Central memory CD8-positive, alpha-beta T cell (primary cell): ENCODE measurements around the gene FSTL4.
A peak's percentile ranks its signal among the peaks of the same experiment; 100 is the strongest.
"Not testable (repeated sequence)": the region's sequence is repeated elsewhere in the genome, so short reads cannot be mapped to it uniquely, and the experiment has no call there.

Experiments
- ATAC-seq: fragments of 150-1000 bp; cut with Tn5 transposase; replicated peaks from 2 replicates; pipeline ENCODE4 v1.10.0; 2022; ENCODE audit warnings: mild to moderate bottlenecking, moderate FRiP score, moderate number of reproducible peaks; ENCODE audit not compliant: poor library complexity, severe bottlenecking; ENCODE audit errors: extremely low read depth
- DNase-seq, 2 donors: peaks; one replicate each; pipeline ENCODE4 v3.0.0; 2021; ENCODE audit warnings: low spot score in 2 of 2
- H3K27ac Mint-ChIP-seq: one replicate; pipeline ENCODE4 v1.8.0; 2022; ENCODE audit warnings: low read depth, mild to moderate bottlenecking, moderate library complexity, mixed read lengths
- H3K27me3 Mint-ChIP-seq: one replicate; pipeline ENCODE4 v1.8.0; 2022; ENCODE audit warnings: mixed read lengths
- H3K36me3 Mint-ChIP-seq: one replicate; pipeline ENCODE4 v1.8.0; 2022; ENCODE audit warnings: mild to moderate bottlenecking, moderate library complexity, mixed read lengths; ENCODE audit not compliant: insufficient read depth
- H3K4me1 Mint-ChIP-seq: one replicate; pipeline ENCODE4 v1.8.0; 2022; ENCODE audit warnings: mixed read lengths
- H3K4me3 Mint-ChIP-seq: one replicate; pipeline ENCODE4 v1.8.0; 2022; ENCODE audit warnings: mild to moderate bottlenecking, moderate library complexity, mixed read lengths
- H3K9me3 Mint-ChIP-seq: one replicate; pipeline ENCODE4 v1.8.0; 2022; ENCODE audit warnings: mixed read lengths

FSTL4 gene

DNA sequence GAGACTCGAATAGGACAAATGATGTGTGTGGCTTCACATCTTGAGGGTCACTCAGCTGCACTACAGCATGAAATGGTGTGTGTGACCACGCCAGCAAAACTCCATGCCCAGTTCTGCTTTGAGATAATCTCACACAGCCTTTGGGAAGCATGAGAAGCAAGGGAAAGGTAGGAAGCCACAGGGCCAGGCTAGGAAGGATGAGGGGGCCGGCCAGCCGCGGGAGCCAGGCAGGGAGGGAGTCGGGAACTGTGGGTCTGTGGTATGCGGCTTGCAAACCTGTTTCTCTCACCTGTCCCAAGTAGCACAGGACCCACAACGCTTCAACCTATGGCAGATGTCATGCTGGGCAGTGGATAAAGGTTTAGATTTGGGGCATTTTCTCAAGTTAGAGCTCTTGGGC is 418.5 kb downstream of the FSTL4 start:
- Mint-ChIP-seq H3K27me3 (peaks cover 47% of the 10 kb centered on the region), H3K9me3 (no peaks in the 10 kb centered on the region), H3K4me3 (no peak overlapping the region), H3K27ac (no peak overlapping the region), H3K36me3 (peaks cover 4% of the 10 kb centered on the region), H3K4me1 (no peaks in the 10 kb centered on the region)
- ATAC-seq (no peak), DNase-seq (no peak)

DNA sequence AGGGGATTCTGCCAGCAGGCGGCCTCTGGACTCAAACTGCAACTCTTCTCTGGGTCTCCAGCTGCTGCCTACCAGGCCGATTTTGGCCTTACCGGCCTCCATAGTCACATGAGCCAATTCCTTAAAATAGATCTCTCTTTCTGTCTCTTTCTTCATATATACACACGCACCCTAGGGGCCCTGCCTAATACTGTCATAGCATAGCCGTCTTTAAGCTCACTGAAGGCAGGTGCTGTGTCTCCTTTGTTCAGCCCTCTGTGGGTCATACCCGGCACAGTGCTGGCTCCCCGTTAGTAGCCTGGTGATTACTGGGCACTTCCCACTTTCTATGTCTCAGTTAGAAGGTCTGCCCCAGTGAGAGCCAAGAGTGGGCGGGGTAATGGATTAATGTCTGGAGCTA is 419.6 kb downstream of the FSTL4 start:
- ATAC-seq, result no peak
- Mint-ChIP-seq H3K27me3 (peaks cover 57% of the 10 kb centered on the region), H3K27ac (no peak overlapping the region)

DNA sequence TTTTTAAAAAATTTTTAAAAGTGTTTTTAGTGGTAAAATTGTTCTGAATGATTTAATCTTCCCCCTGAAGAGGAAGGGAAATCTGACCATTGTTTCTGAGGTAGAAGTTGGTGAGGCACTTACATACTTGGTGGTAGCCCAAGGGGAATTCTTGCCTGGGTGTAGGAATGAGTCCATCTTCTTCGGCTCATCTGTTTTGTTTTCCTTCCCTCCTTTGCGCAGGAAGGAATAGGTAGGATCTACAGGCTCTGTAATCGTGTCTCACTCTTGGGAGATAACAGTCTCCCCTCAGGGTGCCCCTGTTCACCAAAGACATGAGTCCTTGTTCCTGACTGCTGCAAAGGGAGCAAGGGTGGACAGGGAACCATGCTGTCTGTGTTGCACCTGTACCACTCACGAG is 422.5 kb downstream of the FSTL4 start:
- H3K4me1 Mint-ChIP-seq, result no peaks in the 10 kb centered on the region
- no peak overlapping the region for H3K27ac Mint-ChIP-seq
- H3K4me3 Mint-ChIP-seq, result no peak overlapping the region
- DNase-seq (no peak), ATAC-seq (no peak)
- H3K36me3 Mint-ChIP-seq, result no peaks in the 10 kb centered on the region
- peaks cover 49% of the 10 kb centered on the region for H3K27me3 Mint-ChIP-seq
- H3K9me3 Mint-ChIP-seq, result no peaks in the 10 kb centered on the region

More for the DNA sequence above, 419.6 kb downstream of the FSTL4 start:
- Mint-ChIP-seq H3K4me1 (no peaks in the 10 kb centered on the region), H3K36me3 (peaks cover 1% of the 10 kb centered on the region), H3K4me3 (no peak overlapping the region), H3K9me3 (no peaks in the 10 kb centered on the region)
- no peak for DNase-seq

DNA sequence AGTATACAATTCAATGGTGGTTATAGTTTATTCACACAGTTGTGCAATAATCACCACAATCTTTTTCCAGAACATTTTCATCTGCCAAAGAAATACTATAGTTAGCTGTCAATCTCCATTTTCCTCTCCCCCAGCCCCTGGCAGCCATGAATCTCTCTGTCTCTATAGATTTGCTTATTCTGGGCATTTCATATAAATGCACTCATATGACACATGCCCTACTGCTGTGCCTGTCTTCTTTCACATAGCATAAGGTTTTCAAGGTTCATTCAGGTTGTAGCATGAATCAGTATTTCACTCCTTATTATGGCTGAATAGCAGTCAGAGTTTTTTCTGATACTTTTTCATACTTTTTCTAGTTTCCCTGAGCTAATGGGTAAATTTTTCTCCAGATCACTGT is 432.9 kb downstream of the FSTL4 start:
- H3K4me3 Mint-ChIP-seq, result no peak overlapping the region
- ATAC-seq, result no peak

DNA sequence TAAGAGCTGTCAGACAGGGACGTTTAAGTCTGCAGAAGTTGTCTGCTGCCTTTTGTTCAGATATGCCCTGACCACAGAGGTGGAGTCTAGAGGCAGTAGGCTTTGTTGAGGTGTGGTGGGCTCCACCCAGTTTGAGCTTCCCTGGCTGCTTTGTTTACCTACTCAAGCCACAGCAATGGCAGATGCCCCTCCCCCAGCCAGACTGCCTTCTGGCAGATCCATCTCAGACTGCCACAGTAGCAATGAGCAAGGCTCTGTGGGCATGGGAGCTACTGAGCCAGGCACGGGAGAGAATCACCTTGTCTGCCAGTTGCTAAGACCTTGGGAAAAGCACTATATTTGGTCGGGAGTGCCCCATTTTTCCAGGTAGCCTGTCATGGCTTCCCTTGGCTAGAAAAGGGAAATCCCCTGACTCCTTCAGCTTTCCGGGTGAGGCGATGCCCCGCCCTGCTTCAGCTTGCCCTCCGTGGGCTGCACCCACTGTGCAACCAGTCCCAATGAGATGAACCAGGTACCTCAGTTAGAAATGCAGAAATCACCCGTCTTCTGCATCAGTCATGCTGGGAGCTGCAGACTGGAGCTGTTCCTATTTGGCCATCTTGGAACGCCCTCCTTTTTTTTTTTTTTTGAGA is 441.5 kb downstream of the FSTL4 start:
- H3K27me3 Mint-ChIP-seq, result peaks cover 55% of the 10 kb centered on the region
- H3K4me3 Mint-ChIP-seq, result peak overlapping the region; percentile 34
- not testable (repeated sequence) for H3K4me1 Mint-ChIP-seq

More for the DNA sequence above, 432.9 kb downstream of the FSTL4 start:
- no peak for DNase-seq
- no peak overlapping the region for H3K27ac Mint-ChIP-seq
- no peaks in the 10 kb centered on the region for H3K9me3 Mint-ChIP-seq
- H3K27me3 Mint-ChIP-seq, result peaks cover 8% of the 10 kb centered on the region
- H3K4me1 Mint-ChIP-seq, result no peaks in the 10 kb centered on the region
- peaks cover 2% of the 10 kb centered on the region for H3K36me3 Mint-ChIP-seq

DNA sequence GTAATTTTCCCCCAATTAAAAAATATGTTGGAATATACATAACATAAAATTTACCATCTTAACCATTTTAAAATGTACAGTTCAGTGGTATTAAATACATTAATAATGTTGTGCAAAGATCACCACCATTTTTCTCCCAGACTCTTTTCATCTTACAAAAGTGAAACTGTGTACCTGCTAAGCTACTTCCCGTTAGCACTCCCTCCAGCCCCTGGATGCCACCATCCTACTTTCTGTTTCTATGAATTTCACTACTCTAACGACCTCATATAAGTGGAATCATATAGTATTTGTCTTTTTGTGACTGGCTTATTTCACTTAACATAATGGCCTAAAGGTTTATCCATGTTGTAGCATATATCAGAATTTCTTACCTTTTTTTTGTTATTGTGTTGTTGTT is 447.6 kb downstream of the FSTL4 start:
- ATAC-seq (no peak), DNase-seq (no peak)
- H3K27me3 Mint-ChIP-seq, result peaks cover 49% of the 10 kb centered on the region
- H3K4me3 Mint-ChIP-seq, result no peak overlapping the region
- no peaks in the 10 kb centered on the region for H3K4me1 Mint-ChIP-seq
- H3K36me3 Mint-ChIP-seq, result no peaks in the 10 kb centered on the region
- H3K9me3 Mint-ChIP-seq, result peaks cover 3% of the 10 kb centered on the region
- H3K27ac Mint-ChIP-seq, result peak overlapping the region; percentile 87

More for the DNA sequence above, 441.5 kb downstream of the FSTL4 start:
- DNase-seq (peak; percentile 32 to 41), ATAC-seq (peak; percentile 77)
- H3K36me3 Mint-ChIP-seq, H3K9me3 Mint-ChIP-seq, H3K27ac Mint-ChIP-seq: not testable (repeated sequence)

DNA sequence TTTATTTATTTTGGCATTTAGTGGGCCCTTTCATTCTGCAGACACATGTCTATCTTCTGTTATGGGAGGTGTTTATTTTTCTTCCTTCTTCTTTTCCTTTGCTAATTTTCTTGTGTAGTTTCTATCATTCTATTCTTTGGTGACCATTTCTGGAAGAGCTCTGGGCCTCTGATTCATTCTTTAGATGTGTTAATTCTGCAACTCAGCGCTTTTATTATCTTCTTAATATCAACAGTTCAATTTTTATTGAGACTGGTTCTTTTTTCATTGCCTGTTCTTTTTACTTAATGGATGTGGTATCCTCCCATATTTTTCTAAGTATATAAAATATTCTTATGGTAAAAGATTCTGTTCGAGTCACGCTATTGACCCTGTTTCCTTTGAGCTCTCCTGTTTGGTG is 448.5 kb downstream of the FSTL4 start:
- Mint-ChIP-seq H3K27ac (peak overlapping the region; percentile 87), H3K27me3 (peaks cover 40% of the 10 kb centered on the region), H3K4me1 (no peaks in the 10 kb centered on the region), H3K9me3 (no peaks in the 10 kb centered on the region), H3K4me3 (no peak overlapping the region), H3K36me3 (no peaks in the 10 kb centered on the region)
- ATAC-seq (no peak), DNase-seq (no peak)

DNA sequence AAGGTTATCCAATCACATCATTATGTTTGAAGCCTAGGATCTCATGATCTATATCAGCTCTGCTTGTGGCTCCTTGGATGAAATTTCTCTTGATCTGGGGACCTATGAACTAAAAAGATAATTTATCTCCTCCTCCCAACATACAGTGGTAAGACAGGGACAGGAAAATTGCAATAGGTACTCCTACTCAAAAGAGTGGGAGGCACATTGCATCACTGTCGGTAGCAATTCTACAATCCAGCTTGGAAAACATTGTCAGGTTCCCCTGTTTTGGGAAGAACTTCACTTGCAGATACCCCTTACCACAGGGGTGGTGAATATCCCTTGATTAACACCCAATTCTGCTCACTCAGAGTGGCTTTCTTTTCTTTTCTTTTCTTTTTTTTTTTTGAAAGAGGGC is 452.8 kb downstream of the FSTL4 start:
- no peak for DNase-seq
- Mint-ChIP-seq H3K36me3 (no peaks in the 10 kb centered on the region), H3K4me3 (no peak overlapping the region), H3K9me3 (no peaks in the 10 kb centered on the region), H3K27ac (no peak overlapping the region), H3K27me3 (peaks cover 7% of the 10 kb centered on the region), H3K4me1 (no peaks in the 10 kb centered on the region)
- no peak for ATAC-seq

DNA sequence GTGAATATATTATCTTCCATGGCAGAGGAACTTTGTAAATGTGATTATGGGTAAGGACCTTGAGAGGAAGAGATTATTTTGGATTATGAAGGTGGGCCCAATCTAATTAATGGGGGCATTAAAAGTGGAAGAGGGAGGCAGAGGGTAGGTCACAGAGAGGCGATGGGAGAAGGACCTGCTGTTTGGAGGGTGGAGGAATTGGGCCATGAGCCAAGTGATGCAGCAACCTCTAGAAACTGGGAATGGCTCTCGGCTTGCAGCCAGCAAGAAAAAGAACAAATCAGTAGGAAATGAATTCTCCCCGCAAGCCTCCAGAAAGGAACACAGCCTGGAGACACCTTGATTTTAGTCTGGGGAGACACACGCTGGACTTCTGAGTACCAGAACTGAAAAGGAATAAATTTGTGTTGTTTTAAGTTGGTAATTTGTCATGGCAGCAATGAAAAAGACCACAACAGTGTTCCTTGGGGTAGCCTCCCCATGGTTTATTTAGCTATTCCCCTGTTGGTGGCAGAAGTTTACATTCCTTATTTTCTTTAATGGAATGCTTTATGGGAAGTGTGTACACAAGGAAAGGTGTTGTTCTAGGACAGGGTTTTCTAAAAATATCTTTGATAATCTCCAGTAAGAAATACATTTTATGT is 456.9 kb downstream of the FSTL4 start:
- peaks cover 13% of the 10 kb centered on the region for H3K27me3 Mint-ChIP-seq
- ATAC-seq, result no peak
- H3K4me3 Mint-ChIP-seq, result no peak overlapping the region
- H3K9me3 Mint-ChIP-seq, result no peaks in the 10 kb centered on the region
- H3K27ac Mint-ChIP-seq, result no peak overlapping the region
- DNase-seq, result no peak
- H3K4me1 Mint-ChIP-seq, result no peaks in the 10 kb centered on the region
- H3K36me3 Mint-ChIP-seq, result no peaks in the 10 kb centered on the region

DNA sequence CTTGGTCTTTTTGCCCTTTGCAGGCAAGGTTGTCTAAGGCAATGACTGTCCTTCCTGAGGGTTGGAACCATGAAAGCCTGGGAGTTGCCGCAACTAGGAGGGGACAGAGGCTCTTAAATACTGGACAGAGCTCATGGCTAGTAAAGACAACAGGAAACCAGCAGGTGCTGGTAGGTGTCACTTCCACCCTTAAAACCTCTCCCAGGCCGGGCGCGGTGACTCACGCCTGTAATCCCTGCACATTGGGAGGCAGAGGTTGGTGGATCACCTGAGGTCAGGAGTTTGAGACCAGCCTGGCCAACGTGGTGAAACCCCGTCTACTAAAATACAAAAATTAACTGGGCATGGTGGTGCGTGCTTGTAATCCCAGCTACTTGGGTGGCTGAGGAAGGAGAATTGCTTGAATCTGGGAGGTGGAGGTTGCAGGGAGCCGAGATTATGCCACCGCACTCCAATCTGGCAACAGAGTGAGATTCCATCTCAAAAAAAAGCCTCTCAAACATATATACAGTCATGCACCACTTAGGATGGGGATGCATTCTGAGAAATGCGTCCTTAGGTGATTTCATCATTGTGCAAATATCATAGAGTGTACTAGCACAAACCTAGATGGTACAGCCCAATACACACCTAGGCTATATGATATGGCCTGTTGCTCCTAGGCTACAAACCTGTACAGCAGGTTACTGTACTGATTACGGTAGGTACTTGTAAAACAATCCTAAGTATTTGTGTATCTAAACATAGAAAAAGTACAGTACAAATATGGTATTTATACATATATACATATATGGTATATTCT is 457.9 kb downstream of the FSTL4 start:
- no peaks in the 10 kb centered on the region for H3K9me3 Mint-ChIP-seq
- no peak overlapping the region for H3K27ac Mint-ChIP-seq
- ATAC-seq (no peak), DNase-seq (no peak)
- no peaks in the 10 kb centered on the region for H3K4me1 Mint-ChIP-seq
- peaks cover 13% of the 10 kb centered on the region for H3K27me3 Mint-ChIP-seq
- H3K36me3 Mint-ChIP-seq, result no peaks in the 10 kb centered on the region
- no peak overlapping the region for H3K4me3 Mint-ChIP-seq

DNA sequence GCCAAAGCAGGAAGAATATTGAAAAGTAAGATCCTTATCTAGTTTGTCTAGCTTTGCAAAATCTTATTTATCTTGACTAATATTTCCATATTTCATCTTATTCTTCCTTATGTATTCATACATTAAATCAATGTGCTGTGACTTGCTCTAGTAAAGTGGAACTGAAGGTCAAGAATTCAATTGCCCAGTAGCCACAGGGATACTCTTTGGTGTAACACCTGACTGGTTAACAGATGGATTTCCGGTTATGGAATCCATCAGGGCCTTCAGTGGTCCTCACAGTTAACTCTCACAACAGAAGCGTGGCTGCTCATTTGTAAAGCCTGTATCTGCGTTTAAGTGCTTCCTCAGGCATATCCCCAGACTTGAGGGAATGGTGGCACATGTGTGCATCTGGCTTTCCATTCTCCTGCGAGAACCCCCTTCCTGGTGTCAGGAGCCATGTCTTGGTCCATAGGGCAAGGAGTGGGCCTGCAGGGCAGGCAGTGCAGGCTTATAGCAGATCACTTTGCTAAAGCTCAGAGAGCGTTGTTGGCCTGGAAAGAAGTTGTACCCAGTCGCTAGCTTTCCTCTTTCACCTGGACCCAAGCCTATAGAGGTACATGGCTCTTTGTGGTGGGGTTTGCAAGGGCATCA is 461.3 kb downstream of the FSTL4 start:
- ATAC-seq (no peak), DNase-seq (no peak)
- Mint-ChIP-seq H3K4me3 (no peak overlapping the region), H3K4me1 (no peaks in the 10 kb centered on the region), H3K27me3 (peaks cover 13% of the 10 kb centered on the region), H3K27ac (no peak overlapping the region), H3K36me3 (no peaks in the 10 kb centered on the region), H3K9me3 (no peaks in the 10 kb centered on the region)

DNA sequence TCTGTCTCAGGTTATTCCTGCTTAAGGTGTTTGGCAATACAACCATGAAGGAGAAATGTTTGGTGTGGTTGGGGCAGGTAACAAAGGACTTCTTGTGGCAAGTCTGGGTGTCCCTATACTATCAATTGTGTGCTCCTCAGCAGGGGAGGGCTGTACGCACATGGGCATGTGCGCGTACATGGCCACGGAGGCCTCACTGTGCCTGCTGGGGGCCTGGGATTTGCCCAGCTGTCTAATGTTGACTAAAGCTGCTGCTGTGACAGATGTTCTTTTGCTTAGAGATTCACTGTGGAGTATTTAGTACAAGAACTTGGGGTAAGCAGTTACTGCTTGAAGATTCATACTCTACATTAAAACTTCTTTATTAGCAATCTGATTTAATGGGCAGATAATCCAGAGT is 463.0 kb downstream of the FSTL4 start:
- no peaks in the 10 kb centered on the region for H3K4me1 Mint-ChIP-seq
- no peaks in the 10 kb centered on the region for H3K36me3 Mint-ChIP-seq
- H3K4me3 Mint-ChIP-seq, result no peak overlapping the region
- H3K27ac Mint-ChIP-seq, result no peak overlapping the region
- DNase-seq (no peak), ATAC-seq (no peak)
- peaks cover 13% of the 10 kb centered on the region for H3K27me3 Mint-ChIP-seq
- no peaks in the 10 kb centered on the region for H3K9me3 Mint-ChIP-seq
